Lung (tissue), 12 donors: Measurements from ENCODE around the gene CTCFL. TPM values are rescaled to one million over a fixed set of nuclear protein-coding genes. Genes with fewer than 3 reads are reported as not detected.
A peak's percentile ranks its signal among the peaks of the same experiment; 100 is the strongest.

Experiments
- ATAC-seq: fragments of 200-7000 bp; cut with Tn5 transposase; one replicate; pipeline ENCODE4 v1.9.1; 2020; ENCODE audit warnings: moderate number of reproducible peaks; ENCODE audit not compliant: insufficient read depth, low FRiP score
- DNase-seq, 3 donors: peaks; one replicate each; pipeline ENCODE4 v3.0.0-alpha.2; 2013 to 2017
- H3K27ac ChIP-seq, 2 donors: one replicate each; pipeline ENCODE4 v1.5.1; 2013; ENCODE audit warnings: mild to moderate bottlenecking in 2 of 2, moderate library complexity in 2 of 2, control low read depth in 1 of 2, inconsistent platforms in 1 of 2, low read depth in 1 of 2, low read length in 1 of 2
- H3K27me3 ChIP-seq, 3 donors: one replicate each; pipeline ENCODE4 v1.5.1; 2013; ENCODE audit warnings: low read length in 2 of 3; ENCODE audit not compliant: control insufficient read depth in 3 of 3, insufficient read depth in 3 of 3
- H3K36me3 ChIP-seq, 4 donors: one replicate each; pipeline ENCODE4 v1.5.1; 2013; ENCODE audit warnings: low read length in 4 of 4, mild to moderate bottlenecking in 1 of 4, moderate library complexity in 1 of 4; ENCODE audit not compliant: control insufficient read depth in 4 of 4, insufficient read depth in 4 of 4
- H3K4me1 ChIP-seq, 5 donors: one replicate each; pipeline ENCODE4 v1.5.1; 2013; ENCODE audit warnings: low read length in 5 of 5, mild to moderate bottlenecking in 2 of 5, moderate library complexity in 1 of 5; ENCODE audit not compliant: control insufficient read depth in 5 of 5, insufficient read depth in 5 of 5
- H3K4me3 ChIP-seq: one replicate; pipeline ENCODE4 v1.5.1; 2013; ENCODE audit warnings: mild to moderate bottlenecking, control low read depth, moderate library complexity
- H3K9ac ChIP-seq, 2 donors: one replicate each; pipeline ENCODE4 v1.5.1; 2013; ENCODE audit warnings: low read length in 2 of 2, control low read depth in 1 of 2; ENCODE audit not compliant: insufficient read depth in 1 of 2
- H3K9me3 ChIP-seq, 4 donors: one replicate each; pipeline ENCODE4 v1.5.1; 2013; ENCODE audit warnings: low read length in 3 of 4, mild to moderate bottlenecking in 1 of 4, moderate library complexity in 1 of 4; ENCODE audit not compliant: control insufficient read depth in 4 of 4, insufficient read depth in 3 of 4
- WGBS, 2 donors: extraction: QIAGEN DNeasy Blood & Tissue Kit; methylation state at CpG; one replicate each; pipeline ENCODE4 v1.1.7; 2013; 5-methylcytosine and 5-hydroxymethylcytosine counted together
- polyA plus RNA-seq, 2 donors: library from polyadenylated mRNA; stranded (reverse); fragments of 200-250 nt; gene quantifications; one replicate each; pipeline ENCODE4 v1.2.1, GENCODE V29; 2013
- total RNA-seq, 2 donors: library from RNA; depleted of rRNA in 1 of 2; stranded (reverse); fragments of >200 nt in 1 of 2; gene quantifications; one replicate each; pipeline ENCODE4 v1.2.1, GENCODE V29; 2014 to 2021
- TF ChIP-seq, protein P1 (sequence below): IDR thresholded peaks from 2 replicates; pipeline ENCODE4 v1.5.1; 2012; ENCODE audit warnings: mild to moderate bottlenecking; ENCODE audit errors: control extremely low read depth, extremely low read depth
- donor health status: control.
- donor health status: control.
- donor health status: Bipolar disorder and iron deficiency.
- donor health status: healthy.
- donor health status: DM: yes; HTN: yes; CAD: no.

CTCFL gene
- total and polyA plus RNA-seq, 4 donors, result 0.02 TPM; not detected in 3

DNA sequence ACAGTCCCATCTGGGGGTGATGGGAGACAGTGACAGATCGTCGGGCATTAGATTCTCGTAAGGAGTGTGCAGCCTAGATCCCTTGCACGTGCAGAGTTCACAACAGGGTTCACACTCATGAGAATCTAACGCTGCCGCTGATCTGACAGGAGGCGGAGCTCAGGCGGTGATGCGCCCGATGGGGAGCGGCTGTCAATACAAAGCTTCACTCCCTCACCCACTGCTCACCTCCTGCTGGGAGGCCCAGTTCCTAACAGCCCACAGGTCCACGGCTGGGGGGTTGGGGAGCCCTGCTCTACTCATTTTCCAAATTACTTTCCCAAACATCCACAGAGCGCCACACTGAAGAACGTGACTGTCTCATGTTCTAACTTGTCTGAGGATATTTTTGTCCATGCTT lies 25.3 kb downstream of the CTCFL start:
- peaks cover 0 to 3% (median 0%) of the 10 kb centered on the region in 5 donors for H3K4me1 ChIP-seq
- ATAC-seq (no peak), DNase-seq (no peak)
- H3K27ac ChIP-seq, result no peak overlapping the region
- no peak overlapping the region for H3K4me3 ChIP-seq
- no peaks in the 10 kb centered on the region for H3K36me3 ChIP-seq
- H3K9me3 ChIP-seq, result no peaks in the 10 kb centered on the region
- TF ChIP-seq, protein P1, sequence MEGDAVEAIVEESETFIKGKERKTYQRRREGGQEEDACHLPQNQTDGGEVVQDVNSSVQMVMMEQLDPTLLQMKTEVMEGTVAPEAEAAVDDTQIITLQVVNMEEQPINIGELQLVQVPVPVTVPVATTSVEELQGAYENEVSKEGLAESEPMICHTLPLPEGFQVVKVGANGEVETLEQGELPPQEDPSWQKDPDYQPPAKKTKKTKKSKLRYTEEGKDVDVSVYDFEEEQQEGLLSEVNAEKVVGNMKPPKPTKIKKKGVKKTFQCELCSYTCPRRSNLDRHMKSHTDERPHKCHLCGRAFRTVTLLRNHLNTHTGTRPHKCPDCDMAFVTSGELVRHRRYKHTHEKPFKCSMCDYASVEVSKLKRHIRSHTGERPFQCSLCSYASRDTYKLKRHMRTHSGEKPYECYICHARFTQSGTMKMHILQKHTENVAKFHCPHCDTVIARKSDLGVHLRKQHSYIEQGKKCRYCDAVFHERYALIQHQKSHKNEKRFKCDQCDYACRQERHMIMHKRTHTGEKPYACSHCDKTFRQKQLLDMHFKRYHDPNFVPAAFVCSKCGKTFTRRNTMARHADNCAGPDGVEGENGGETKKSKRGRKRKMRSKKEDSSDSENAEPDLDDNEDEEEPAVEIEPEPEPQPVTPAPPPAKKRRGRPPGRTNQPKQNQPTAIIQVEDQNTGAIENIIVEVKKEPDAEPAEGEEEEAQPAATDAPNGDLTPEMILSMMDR, result no peak
- 74 to 76% methylated on average over 14 of the region's 14 CpGs for WGBS, 2 donors
- H3K9ac ChIP-seq, result no peak overlapping the region
- H3K27me3 ChIP-seq, result peaks cover 0 to 5% (median 3%) of the 10 kb centered on the region in 3 donors

- H3K36me3 ChIP-seq, result no peaks in the 10 kb centered on the region
These were observed 26.2 kb downstream of the CTCFL start for GRCh38 chr20:57498425-57499400.

DNA sequence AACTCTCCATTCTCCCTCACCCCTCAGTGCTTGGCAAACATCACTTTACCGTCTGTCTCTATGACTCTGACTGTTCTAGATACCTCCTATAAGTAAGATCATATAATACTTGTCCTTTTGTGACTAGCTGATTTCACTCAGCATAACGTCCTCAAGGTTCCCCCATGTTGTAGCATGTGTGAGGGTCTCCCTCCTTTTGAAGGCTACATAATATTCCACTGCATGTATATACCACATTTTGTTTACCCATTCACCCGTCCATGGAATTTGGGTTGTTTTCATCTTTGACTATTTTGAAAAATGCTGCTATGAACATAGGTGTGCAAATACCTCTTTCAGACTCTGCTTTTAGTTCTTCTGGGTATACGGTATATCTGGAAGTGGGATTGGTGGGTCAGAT lies 28.3 kb downstream of the CTCFL start:
- ATAC-seq (no peak), DNase-seq (no peak)
- WGBS, 2 donors, result 87 to 90% methylated on average over 4 of the region's 4 CpGs
- TF ChIP-seq, protein P1, result no peak
- Histone ChIP-seq H3K27me3 (peaks cover 0 to 5% (median 3%) of the 10 kb centered on the region in 3 donors), H3K36me3 (no peaks in the 10 kb centered on the region), H3K9ac (no peak overlapping the region), H3K27ac (no peak overlapping the region), H3K4me3 (no peak overlapping the region), H3K9me3 (no peaks in the 10 kb centered on the region), H3K4me1 (peaks cover 0 to 3% (median 0%) of the 10 kb centered on the region in 5 donors)

More at GRCh38 chr20:57498425-57499400, 26.2 kb downstream of the CTCFL start:
- Histone ChIP-seq H3K4me1 (peaks cover 0 to 3% (median 0%) of the 10 kb centered on the region in 5 donors), H3K27ac (no peak overlapping the region), H3K4me3 (no peak overlapping the region), H3K9ac (no peak overlapping the region), H3K9me3 (no peaks in the 10 kb centered on the region), H3K27me3 (peaks cover 0 to 5% (median 3%) of the 10 kb centered on the region in 3 donors)
- no peak for ATAC-seq
- WGBS, 2 donors, result 35 to 36% methylated on average over 20 of the region's 20 CpGs
- DNase-seq, result peak; percentile 27 to 45 (median 33)
- TF ChIP-seq, protein P1, result no peak
